ENCODE measurements around the gene PTAFR.

The PTAFR gene

GRCh38 chr1:28196330-28196729 is 19.8 kb upstream of the PTAFR start:
- Histone ChIP-seq H3K4me2 (ENCODE audit: low read length) (no peak overlapping the region), H3K4me3 (ENCODE audit: low read depth, low read length) (no peak overlapping the region), H3K36me3 (ENCODE audit: control insufficient read depth, insufficient read depth, low read length) (no peaks in the 10 kb centered on the region), H2AFZ (no peak overlapping the region), H3K4me1 (no peaks in the 10 kb centered on the region), H3K27me3 (ENCODE audit: control insufficient read depth, insufficient read depth, low read length) (no peaks in the 10 kb centered on the region), H3K9ac (no peak overlapping the region), H3K9me3 (ENCODE audit: control insufficient read depth, low read length) (no peaks in the 10 kb centered on the region), H3K27ac (no peak overlapping the region), H3K79me2 (no peaks in the 10 kb centered on the region)
- TF ChIP-seq CTCF (IDR thresholded peaks at IDR 0.05) = no peak

- Histone ChIP-seq H3K9ac (no peak overlapping the region), H3K4me1 (no peaks in the 10 kb centered on the region), H3K79me2 (no peaks in the 10 kb centered on the region), H3K27me3 (ENCODE audit: control insufficient read depth, insufficient read depth, low read length) (no peaks in the 10 kb centered on the region), H3K36me3 (ENCODE audit: control insufficient read depth, insufficient read depth, low read length) (no peaks in the 10 kb centered on the region), H2AFZ (no peak overlapping the region), H3K4me2 (ENCODE audit: low read length) (no peak overlapping the region), H3K4me3 (ENCODE audit: low read depth, low read length) (no peak overlapping the region), H3K27ac (no peak overlapping the region), H3K9me3 (ENCODE audit: control insufficient read depth, low read length) (no peaks in the 10 kb centered on the region)
- TF ChIP-seq CTCF (IDR thresholded peaks at IDR 0.05) = no peak
Measured at GRCh38 chr1:28195780-28196179, 19.3 kb upstream of the PTAFR start.

GRCh38 chr1:28194326-28195035 is 18.0 kb upstream of the PTAFR start:
- H3K9ac ChIP-seq = no peak overlapping the region
- H3K4me1 ChIP-seq = no peaks in the 10 kb centered on the region
- no peaks in the 10 kb centered on the region for H3K79me2 ChIP-seq
- no peaks in the 10 kb centered on the region for H3K36me3 ChIP-seq (ENCODE audit: control insufficient read depth, insufficient read depth, low read length)
- no peak overlapping the region for H3K4me3 ChIP-seq (ENCODE audit: low read depth, low read length)
- no peaks in the 10 kb centered on the region for H3K27me3 ChIP-seq (ENCODE audit: control insufficient read depth, insufficient read depth, low read length)
- no peak for TF ChIP-seq CTCF (IDR thresholded peaks at IDR 0.05)
- H3K27ac ChIP-seq = no peak overlapping the region
- H3K4me2 ChIP-seq (ENCODE audit: low read length) = no peak overlapping the region
- no peaks in the 10 kb centered on the region for H3K9me3 ChIP-seq (ENCODE audit: control insufficient read depth, low read length)
- H2AFZ ChIP-seq = no peak overlapping the region

- H3K9ac ChIP-seq = no peak overlapping the region
- no peak for TF ChIP-seq CTCF (IDR thresholded peaks at IDR 0.05)
- no peaks in the 10 kb centered on the region for H3K36me3 ChIP-seq (ENCODE audit: control insufficient read depth, insufficient read depth, low read length)
- no peaks in the 10 kb centered on the region for H3K27me3 ChIP-seq (ENCODE audit: control insufficient read depth, insufficient read depth, low read length)
- no peaks in the 10 kb centered on the region for H3K9me3 ChIP-seq (ENCODE audit: control insufficient read depth, low read length)
- H3K4me3 ChIP-seq (ENCODE audit: low read depth, low read length) = no peak overlapping the region
- no peak overlapping the region for H2AFZ ChIP-seq
- no peak overlapping the region for H3K4me2 ChIP-seq (ENCODE audit: low read length)
- H3K4me1 ChIP-seq = no peaks in the 10 kb centered on the region
- H3K79me2 ChIP-seq = no peaks in the 10 kb centered on the region
- no peak overlapping the region for H3K27ac ChIP-seq
Measured at GRCh38 chr1:28193701-28194161, 17.2 kb upstream of the PTAFR start.
